Ishikawa (cell line): Measurements from ENCODE around the gene ZNF536.

Experiments used
- CEBPB ChIP-seq: IDR thresholded peaks from 2 replicates; pipeline ENCODE4 v1.6.1; 2012
- MAX ChIP-seq: IDR thresholded peaks from 2 replicates; pipeline ENCODE4 v1.6.1; 2012
- TCF12 ChIP-seq: IDR thresholded peaks from 2 replicates; pipeline ENCODE4 v1.6.1; 2012; ENCODE audit warnings: low read depth

- no peak for TF ChIP-seq CEBPB
- no peak for TF ChIP-seq TCF12
- TF ChIP-seq MAX = no peak
Observed at GRCh38 chr19:30328096-30328495, 44.1 kb upstream of the ZNF536 start.
